B cell (primary cell): ENCODE results near the gene RAB6B. TPM values are rescaled to one million over a fixed set of nuclear protein-coding genes. Genes with fewer than 3 reads are reported as not detected.

Source experiments
- ATAC-seq: fragments of 200-7000 bp; cut with Tn5 transposase; one replicate; pipeline ENCODE4 v1.10.0; 2021; ENCODE audit warnings: low read depth, mild to moderate bottlenecking, moderate number of reproducible peaks, moderate library complexity
- CTCF ChIA-PET: fragments of 350-600 bp; sonication (Branson Sonifier 250); formaldehyde crosslinking; loops from one replicate; lab custom pipeline; 2021; ENCODE audit warnings: antibody characterized with exemption, inconsistent platforms; lab: Charles Lee
- POLR2A ChIA-PET: fragments of 350-600 bp; sonication (Branson Sonifier 250); formaldehyde crosslinking; loops from one replicate; lab custom pipeline; 2021; ENCODE audit warnings: antibody characterized with exemption; lab: Charles Lee
- DNase-seq: peaks from one replicate; pipeline ENCODE4 v3.0.0; 2013
- H2AFZ ChIP-seq: 2 replicates; pipeline ENCODE4 v1.6.1; 2012; ENCODE audit warnings: mild to moderate bottlenecking, low read depth, low read length; ENCODE audit not compliant: insufficient read depth, poor library complexity, severe bottlenecking
- H3K27ac ChIP-seq, 2 donors: 1 replicate in 1 of 2; 2 replicates in 1 of 2; pipeline ENCODE4 v1.5.1; 2012 to 2013; ENCODE audit warnings: low read length in 2 of 2, mild to moderate bottlenecking in 2 of 2, moderate library complexity in 1 of 2
- H3K27me3 ChIP-seq, 4 experiments: fragments of 200-600 bp in 1 of 4; sonication (generic) in 1 of 4; replicated peaks in 1 of 4; 1 replicate in 2 of 4; 2 replicates in 2 of 4; pipeline versions ENCODE4 v1.6.1 to v1.7.0; 2013 to 2016; ENCODE audit warnings: low read length in 3 of 4, mild to moderate bottlenecking in 2 of 4, mixed read lengths in 1 of 4, moderate library complexity in 1 of 4; ENCODE audit not compliant: insufficient read depth in 4 of 4, control insufficient read depth in 3 of 4; ENCODE audit errors: control extremely low read depth in 1 of 4
- H3K36me3 ChIP-seq, 2 experiments: replicated peaks in 1 of 2; 1 replicate in 1 of 2; 2 replicates in 1 of 2; pipeline versions ENCODE4 v1.6.1 to v1.7.1; 2013; ENCODE audit warnings: low read length in 1 of 2; ENCODE audit not compliant: insufficient read depth in 2 of 2, control insufficient read depth in 1 of 2; ENCODE audit errors: control extremely low read depth in 1 of 2, extremely low read depth in 1 of 2
- H3K4me1 ChIP-seq, 2 donors: fragments of 200-600 bp in 1 of 2; sonication (generic) in 1 of 2; 1 replicate in 1 of 2; 2 replicates in 1 of 2; pipeline versions ENCODE4 v1.5.1 to v1.6.1; 2013 to 2017; ENCODE audit warnings: low read length in 2 of 2; ENCODE audit not compliant: control insufficient read depth in 2 of 2, insufficient read depth in 2 of 2
- H3K4me2 ChIP-seq: replicated peaks from 2 replicates; pipeline ENCODE3; 2012; ENCODE audit warnings: mild to moderate bottlenecking, low read depth, low read length; ENCODE audit not compliant: poor library complexity, severe bottlenecking
- H3K4me3 ChIP-seq, 5 experiments: fragments of 200-600 bp in 1 of 5; sonication (generic) in 1 of 5; 1 replicate in 3 of 5; 2 replicates in 2 of 5; pipeline versions ENCODE4 v1.5.1 to v1.7.0; 2011 to 2016; ENCODE audit warnings: low read length in 4 of 5, mild to moderate bottlenecking in 4 of 5, low read depth in 2 of 5, control low read depth in 1 of 5, moderate library complexity in 1 of 5; ENCODE audit not compliant: insufficient read depth in 1 of 5; ENCODE audit errors: control extremely low read depth in 1 of 5, extremely low read depth in 1 of 5
- H3K79me2 ChIP-seq: fragments of 200-600 bp; sonication (generic); one replicate; pipeline ENCODE4 v1.6.0; 2016; ENCODE audit warnings: low read length; ENCODE audit not compliant: control insufficient read depth, insufficient read depth
- H3K9ac ChIP-seq: fragments of 200-600 bp; sonication (generic); 2 replicates; pipeline ENCODE4 v1.6.1; 2017; ENCODE audit warnings: mild to moderate bottlenecking, low read length, moderate library complexity
- H3K9me3 ChIP-seq, 3 donors: one replicate each; pipeline versions ENCODE4 v1.6.1 to v1.7.1; 2013; ENCODE audit warnings: low read length in 2 of 3; ENCODE audit not compliant: control insufficient read depth in 2 of 3, insufficient read depth in 1 of 3; ENCODE audit errors: control extremely low read depth in 1 of 3
- H4K20me1 ChIP-seq: 2 replicates; pipeline ENCODE4 v1.6.0; 2012; ENCODE audit warnings: mild to moderate bottlenecking, low read length; ENCODE audit not compliant: insufficient read depth, control insufficient read depth, poor library complexity, severe bottlenecking
- H3K27ac Mint-ChIP-seq: one replicate; pipeline ENCODE4 v1.8.0; 2021; ENCODE audit warnings: mixed read lengths
- H3K27me3 Mint-ChIP-seq: one replicate; pipeline ENCODE4 v1.8.0; 2021; ENCODE audit warnings: mixed read lengths
- H3K4me1 Mint-ChIP-seq: one replicate; pipeline ENCODE4 v1.8.0; 2021; ENCODE audit warnings: mixed read lengths
- H3K4me3 Mint-ChIP-seq: one replicate; pipeline ENCODE4 v1.8.0; 2021; ENCODE audit warnings: mixed read lengths
- H3K9me3 Mint-ChIP-seq: one replicate; pipeline ENCODE4 v1.8.0; 2022; ENCODE audit warnings: mixed read lengths; ENCODE audit not compliant: insufficient read depth
- EZH2 ChIP-seq: IDR thresholded peaks from 2 replicates; pipeline ENCODE4 v1.6.1; 2012; ENCODE audit warnings: borderline replicate concordance, low read depth, mild to moderate bottlenecking, moderate library complexity, low read length; ENCODE audit not compliant: insufficient read depth, poor library complexity, severe bottlenecking
- WGBS: methylation state at CpG from one replicate; pipeline ENCODE4 v1.1.5; 2013; ENCODE audit warnings: missing lambda C conversion rate; ENCODE audit not compliant: insufficient coverage; 5-methylcytosine and 5-hydroxymethylcytosine counted together
- intact Hi-C: fragments of 100-400 bp; cut with micrococcal nuclease; formaldehyde crosslinking; loops from one replicate; pipeline ENCODE4 v1.10.0; 2022
- polyA plus RNA-seq: library from polyadenylated mRNA; depleted of rRNA; stranded (reverse); fragments of >200 nt; gene quantifications from 2 replicates; pipeline ENCODE4 v1.2.3, GENCODE V29; 2012
- total RNA-seq, 2 donors: library from RNA; stranded (reverse); fragments of 120-200 nt in 1 of 2; gene quantifications; 1 replicate in 1 of 2; 2 replicates in 1 of 2; pipeline versions ENCODE4 v1.2.3 to v1.2.4, GENCODE V29; 2013 to 2022
- TF ChIP-seq, protein P1 (sequence below): fragments of 200-600 bp; IDR thresholded peaks from one replicate; pipeline ENCODE4 v1.8.0; 2022; ENCODE audit warnings: antibody characterized with exemption, mild to moderate bottlenecking

RAB6B gene
- total and polyA plus RNA-seq, 2 donors (not counting 1 experiment from before 2014, with no cell fraction given), result not detected

DNA sequence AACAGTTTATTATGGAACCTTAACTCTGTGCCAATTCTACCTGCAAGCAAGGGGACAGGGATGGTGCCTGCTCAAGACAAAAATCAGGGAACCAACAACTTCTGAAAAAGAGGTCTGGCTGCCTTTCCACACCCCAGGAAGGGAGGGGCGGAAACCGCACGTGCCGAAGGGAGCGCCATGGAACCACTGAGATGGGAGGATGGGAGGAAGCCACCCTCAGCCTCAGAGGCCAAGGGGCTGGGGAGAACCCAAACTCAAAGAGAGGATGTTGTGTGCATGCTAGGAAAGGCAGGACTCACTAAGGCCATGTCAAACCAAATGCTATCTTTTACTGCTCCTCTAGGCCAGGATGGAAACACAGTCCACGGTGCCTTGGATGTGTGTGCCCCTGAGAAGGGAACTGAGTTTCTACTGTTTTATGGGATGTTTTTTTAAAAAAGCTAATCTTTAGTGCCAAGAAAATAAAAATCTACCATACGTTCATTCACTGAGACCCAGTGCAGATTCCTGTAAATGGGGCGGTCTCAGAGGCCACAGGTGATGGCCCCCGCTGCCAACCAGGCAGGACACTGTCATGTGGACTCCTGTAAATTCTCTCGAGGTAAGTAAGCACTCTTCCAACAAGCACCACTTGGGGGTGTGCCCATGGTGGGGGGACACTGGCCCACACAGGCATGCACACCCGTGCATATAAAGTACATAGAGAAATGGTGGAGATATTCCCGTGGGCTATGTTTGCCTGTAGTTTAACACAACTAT lies 69.5 kb downstream of the RAB6B start:
- H3K27ac Mint-ChIP-seq, result no peak overlapping the region
- ATAC-seq, result no peak

DNA sequence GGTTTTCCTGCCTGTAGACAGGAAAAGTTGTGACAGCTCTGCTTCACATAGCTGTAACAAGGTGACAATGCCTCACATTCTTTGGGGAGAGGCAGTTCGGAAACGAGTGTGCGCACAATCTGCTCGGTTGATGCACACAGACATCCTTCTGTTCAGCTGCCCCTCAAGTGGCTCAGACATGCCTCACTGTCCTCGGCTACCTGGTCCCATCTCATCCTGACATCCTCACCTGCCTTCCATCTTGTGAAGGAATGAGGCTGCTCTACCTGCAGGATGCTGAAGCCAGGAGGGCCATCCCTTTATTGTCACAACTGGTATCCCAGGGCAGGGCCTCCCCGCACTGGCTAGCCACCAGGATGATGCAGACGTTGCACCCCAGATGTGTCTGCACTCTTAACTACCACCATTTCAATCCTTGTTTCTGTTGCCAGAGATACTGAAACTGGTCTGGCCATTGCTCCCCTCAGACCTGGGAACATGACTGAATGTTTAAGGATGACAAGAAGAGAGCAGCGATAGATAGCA lies 70.7 kb downstream of the RAB6B start:
- no peaks in the 10 kb centered on the region for H3K9me3 Mint-ChIP-seq
- Histone ChIP-seq H2AFZ (no peak overlapping the region), H3K36me3 (peaks cover 4 to 56% of the 10 kb centered on the region in 2 experiments), H3K79me2 (no peaks in the 10 kb centered on the region), H3K9me3 (no peaks in the 10 kb centered on the region), H3K4me3 (no peak overlapping the region), H3K27me3 (no peaks in the 10 kb centered on the region), H3K4me2 (no peak overlapping the region), H3K27ac (no peak overlapping the region), H4K20me1 (no peaks in the 10 kb centered on the region), H3K4me1 (no peaks in the 10 kb centered on the region), H3K9ac (no peak overlapping the region)
- no peaks in the 10 kb centered on the region for H3K27me3 Mint-ChIP-seq
- TF ChIP-seq EZH2, result no peak
- TF ChIP-seq, protein P1, sequence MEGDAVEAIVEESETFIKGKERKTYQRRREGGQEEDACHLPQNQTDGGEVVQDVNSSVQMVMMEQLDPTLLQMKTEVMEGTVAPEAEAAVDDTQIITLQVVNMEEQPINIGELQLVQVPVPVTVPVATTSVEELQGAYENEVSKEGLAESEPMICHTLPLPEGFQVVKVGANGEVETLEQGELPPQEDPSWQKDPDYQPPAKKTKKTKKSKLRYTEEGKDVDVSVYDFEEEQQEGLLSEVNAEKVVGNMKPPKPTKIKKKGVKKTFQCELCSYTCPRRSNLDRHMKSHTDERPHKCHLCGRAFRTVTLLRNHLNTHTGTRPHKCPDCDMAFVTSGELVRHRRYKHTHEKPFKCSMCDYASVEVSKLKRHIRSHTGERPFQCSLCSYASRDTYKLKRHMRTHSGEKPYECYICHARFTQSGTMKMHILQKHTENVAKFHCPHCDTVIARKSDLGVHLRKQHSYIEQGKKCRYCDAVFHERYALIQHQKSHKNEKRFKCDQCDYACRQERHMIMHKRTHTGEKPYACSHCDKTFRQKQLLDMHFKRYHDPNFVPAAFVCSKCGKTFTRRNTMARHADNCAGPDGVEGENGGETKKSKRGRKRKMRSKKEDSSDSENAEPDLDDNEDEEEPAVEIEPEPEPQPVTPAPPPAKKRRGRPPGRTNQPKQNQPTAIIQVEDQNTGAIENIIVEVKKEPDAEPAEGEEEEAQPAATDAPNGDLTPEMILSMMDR, result no peak
- 89% methylated on average over 7 of the region's 8 CpGs for WGBS
- H3K4me3 Mint-ChIP-seq, result no peak overlapping the region
- no peak overlapping the region for H3K27ac Mint-ChIP-seq
- ChIA-PET CTCF (interaction anchor here (0.6 kb wide), 1 partner anchor 19 kb away, joined by 3 read pairs; no protein-coding TSS in a partner anchor), POLR2A (no interaction called here)
- H3K4me1 Mint-ChIP-seq, result no peaks in the 10 kb centered on the region
- ATAC-seq, result no peak
- DNase-seq, result no peak
- intact Hi-C loops, result no loop called here

More for the DNA sequence above, 69.5 kb downstream of the RAB6B start:
- no peak overlapping the region for H3K4me3 Mint-ChIP-seq
- ChIA-PET POLR2A (no interaction called here), CTCF (interaction anchor here (0.6 kb wide), 1 partner anchor 20 kb away, joined by 3 read pairs; no protein-coding TSS in a partner anchor)
- Histone ChIP-seq H3K4me2 (no peak overlapping the region), H3K79me2 (no peaks in the 10 kb centered on the region), H4K20me1 (no peaks in the 10 kb centered on the region), H2AFZ (no peak overlapping the region), H3K36me3 (peaks cover under 1 to 45% of the 10 kb centered on the region in 2 experiments), H3K9me3 (no peaks in the 10 kb centered on the region), H3K4me3 (no peak overlapping the region), H3K4me1 (no peaks in the 10 kb centered on the region), H3K27me3 (no peaks in the 10 kb centered on the region), H3K9ac (no peak overlapping the region), H3K27ac (no peak overlapping the region)
- no peaks in the 10 kb centered on the region for H3K9me3 Mint-ChIP-seq
- H3K27me3 Mint-ChIP-seq, result no peaks in the 10 kb centered on the region
- TF ChIP-seq, protein P1, result no peak
- no peak for TF ChIP-seq EZH2
- 90% methylated on average over 7 of the region's 12 CpGs for WGBS
- H3K4me1 Mint-ChIP-seq, result no peaks in the 10 kb centered on the region
- no peak for DNase-seq
- intact Hi-C loops, result no loop called here
